ENCODE measurements around the gene SCN8A.

DNA sequence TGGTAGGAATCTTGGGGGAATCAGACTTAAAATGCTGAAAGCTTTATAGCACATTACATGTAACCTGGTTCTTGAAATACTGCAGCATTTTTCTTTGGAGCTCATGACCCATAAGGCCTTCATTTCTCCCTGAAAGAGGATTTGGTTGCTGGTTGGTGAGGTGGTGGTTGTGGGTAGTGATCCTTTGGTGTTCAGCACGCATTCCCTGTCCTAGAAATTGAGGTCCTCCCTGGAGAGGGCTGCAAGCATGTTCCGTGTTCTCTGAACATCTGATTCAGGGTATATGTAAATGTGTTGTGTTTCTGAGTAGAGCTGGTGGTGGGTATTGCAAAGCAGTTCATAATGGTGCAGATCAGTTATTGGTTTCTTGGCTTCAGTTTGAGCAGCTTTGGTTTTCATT lies 2.0 kb downstream of the SCN8A start:
- TF ChIP-seq, protein P1, sequence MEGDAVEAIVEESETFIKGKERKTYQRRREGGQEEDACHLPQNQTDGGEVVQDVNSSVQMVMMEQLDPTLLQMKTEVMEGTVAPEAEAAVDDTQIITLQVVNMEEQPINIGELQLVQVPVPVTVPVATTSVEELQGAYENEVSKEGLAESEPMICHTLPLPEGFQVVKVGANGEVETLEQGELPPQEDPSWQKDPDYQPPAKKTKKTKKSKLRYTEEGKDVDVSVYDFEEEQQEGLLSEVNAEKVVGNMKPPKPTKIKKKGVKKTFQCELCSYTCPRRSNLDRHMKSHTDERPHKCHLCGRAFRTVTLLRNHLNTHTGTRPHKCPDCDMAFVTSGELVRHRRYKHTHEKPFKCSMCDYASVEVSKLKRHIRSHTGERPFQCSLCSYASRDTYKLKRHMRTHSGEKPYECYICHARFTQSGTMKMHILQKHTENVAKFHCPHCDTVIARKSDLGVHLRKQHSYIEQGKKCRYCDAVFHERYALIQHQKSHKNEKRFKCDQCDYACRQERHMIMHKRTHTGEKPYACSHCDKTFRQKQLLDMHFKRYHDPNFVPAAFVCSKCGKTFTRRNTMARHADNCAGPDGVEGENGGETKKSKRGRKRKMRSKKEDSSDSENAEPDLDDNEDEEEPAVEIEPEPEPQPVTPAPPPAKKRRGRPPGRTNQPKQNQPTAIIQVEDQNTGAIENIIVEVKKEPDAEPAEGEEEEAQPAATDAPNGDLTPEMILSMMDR (conservative IDR thresholded peaks at IDR 0.05; ENCODE audit: low read depth in 2 of 2): no peak
- TF ChIP-seq POLR2AphosphoS5 (IDR thresholded peaks at IDR 0.05; ENCODE audit: low read depth) (no peak), EZH2 (IDR thresholded peaks at IDR 0.05; ENCODE audit: low read depth, unreplicated experiment) (no peak)

Data from GM23338 (cell line).